GM18907 (cell line): ENCODE results near the gene LONP2.
"Not testable (repeated sequence)": the region's sequence is repeated elsewhere in the genome, so short reads cannot be mapped to it uniquely, and the experiment has no call there.

Experiments used
- ATAC-seq: cut with Tn5 transposase; IDR thresholded peaks from one replicate; pipeline ENCODE4 v1.9.1; 2021; ENCODE audit warnings: mild to moderate bottlenecking, moderate library complexity; ENCODE audit not compliant: unreplicated experiment

The LONP2 gene

DNA sequence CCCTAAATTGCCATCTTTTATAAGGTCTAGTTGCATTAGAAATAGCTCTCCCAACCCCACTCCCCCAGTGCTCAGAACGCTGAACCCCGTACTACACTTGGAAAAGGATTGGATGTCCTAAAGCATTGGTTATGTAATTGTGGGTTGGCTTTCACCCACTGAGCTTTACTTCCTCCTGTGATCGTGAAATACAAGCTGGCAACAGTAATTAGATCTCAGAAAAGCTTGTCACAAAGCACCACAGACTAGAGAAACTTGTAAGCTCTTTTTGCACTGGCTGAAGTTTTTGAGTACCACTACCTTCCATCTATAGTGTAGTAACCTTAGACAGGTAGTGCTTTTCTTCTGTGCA, 86.7 kb downstream of the LONP2 start:
- ATAC-seq = no peak

DNA sequence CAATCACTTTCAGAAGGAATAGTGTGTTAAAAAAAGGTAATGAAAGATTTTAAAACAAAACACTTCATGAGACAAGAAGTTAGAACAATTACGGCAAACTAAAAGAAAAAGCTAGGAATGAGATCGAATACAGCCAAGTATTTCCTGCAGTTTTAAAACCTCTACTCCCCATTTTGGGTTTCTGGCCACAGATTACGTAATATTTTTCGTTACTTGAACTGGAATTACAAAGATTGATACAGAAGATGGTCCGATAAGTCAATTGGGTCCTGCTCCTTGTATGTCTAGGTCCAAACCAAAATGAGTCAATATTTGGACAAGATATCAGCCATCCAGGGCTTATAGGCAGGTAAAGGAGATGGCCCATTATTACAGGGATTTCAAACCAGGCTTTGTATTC, 88.9 kb downstream of the LONP2 start:
- no peak for ATAC-seq

DNA sequence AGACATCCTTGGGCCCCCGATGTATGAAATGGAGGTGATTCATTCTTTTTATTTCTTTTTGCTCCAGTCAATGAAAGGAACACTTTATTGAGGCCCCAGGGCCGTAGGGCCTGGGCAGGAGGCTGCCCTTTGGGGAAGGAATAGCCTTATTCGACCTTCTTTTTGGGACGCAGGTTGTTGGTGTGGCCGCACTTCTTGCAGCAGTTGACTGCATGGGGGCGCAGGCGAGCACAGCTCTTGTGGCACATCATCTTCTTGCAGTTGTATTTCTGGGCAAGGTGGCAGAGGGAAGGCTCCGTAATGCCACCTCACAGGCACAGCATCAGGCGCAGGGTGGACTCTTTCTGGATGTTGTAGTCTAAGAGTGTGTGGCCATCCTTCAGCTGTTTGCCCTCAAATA, 90.2 kb downstream of the LONP2 start:
- no peak for ATAC-seq

DNA sequence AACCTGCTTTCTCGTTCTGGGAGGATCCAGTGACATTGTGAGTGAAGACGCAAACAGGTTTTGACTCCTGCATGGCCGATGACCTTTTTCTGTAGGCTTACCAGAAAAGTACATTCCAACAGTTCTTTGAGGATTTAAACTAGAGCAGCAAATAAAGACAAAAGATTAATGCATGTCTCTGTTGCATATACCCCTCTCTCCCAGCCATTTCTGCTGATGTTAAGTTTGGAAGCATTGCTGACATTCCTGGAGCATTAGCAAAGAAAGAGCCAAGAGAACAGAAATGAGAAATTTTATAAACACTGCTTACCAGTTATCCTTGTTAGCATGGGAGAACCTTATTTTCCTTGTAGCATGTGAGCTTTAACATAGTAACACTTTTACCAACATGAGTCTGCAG, 91.9 kb downstream of the LONP2 start:
- no peak for ATAC-seq

DNA sequence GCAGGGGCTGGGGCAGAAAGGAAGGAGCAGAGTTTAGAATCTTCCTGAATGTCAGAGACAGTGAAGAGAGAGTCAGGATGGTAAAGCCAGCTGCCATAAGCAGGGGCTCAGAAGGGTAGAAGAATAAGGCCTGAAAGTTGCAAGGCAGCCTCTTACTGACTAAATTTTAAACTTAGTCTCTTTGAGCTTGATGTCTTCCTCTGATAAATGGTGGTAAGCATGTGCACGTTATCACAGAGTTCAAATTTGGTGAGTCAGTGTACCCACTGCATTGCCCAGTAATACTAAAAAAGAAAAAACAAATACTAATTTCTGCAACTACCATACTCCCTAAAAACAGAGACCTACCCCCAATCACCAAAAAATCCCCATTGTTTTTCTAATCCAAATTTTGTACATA, 96.0 kb downstream of the LONP2 start:
- ATAC-seq = no peak

DNA sequence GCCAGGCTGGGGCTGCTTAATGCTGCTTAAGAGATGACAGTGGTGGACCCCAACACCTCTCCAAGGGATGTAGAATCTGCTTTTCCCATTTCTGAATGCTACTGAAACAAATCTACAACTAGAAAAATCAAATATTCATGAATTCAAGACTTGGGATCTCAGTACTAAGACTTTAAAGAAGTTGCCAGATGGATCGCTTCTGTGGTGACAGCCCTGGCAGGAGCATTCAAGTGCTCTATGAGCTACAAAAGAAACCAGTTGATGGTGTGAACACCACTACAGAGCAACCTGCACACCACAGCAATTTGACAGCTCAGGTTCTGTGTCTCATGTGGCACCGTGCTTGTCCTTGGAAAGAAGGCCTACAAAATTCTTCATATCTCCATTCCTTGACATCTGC, 98.5 kb downstream of the LONP2 start:
- no peak for ATAC-seq

DNA sequence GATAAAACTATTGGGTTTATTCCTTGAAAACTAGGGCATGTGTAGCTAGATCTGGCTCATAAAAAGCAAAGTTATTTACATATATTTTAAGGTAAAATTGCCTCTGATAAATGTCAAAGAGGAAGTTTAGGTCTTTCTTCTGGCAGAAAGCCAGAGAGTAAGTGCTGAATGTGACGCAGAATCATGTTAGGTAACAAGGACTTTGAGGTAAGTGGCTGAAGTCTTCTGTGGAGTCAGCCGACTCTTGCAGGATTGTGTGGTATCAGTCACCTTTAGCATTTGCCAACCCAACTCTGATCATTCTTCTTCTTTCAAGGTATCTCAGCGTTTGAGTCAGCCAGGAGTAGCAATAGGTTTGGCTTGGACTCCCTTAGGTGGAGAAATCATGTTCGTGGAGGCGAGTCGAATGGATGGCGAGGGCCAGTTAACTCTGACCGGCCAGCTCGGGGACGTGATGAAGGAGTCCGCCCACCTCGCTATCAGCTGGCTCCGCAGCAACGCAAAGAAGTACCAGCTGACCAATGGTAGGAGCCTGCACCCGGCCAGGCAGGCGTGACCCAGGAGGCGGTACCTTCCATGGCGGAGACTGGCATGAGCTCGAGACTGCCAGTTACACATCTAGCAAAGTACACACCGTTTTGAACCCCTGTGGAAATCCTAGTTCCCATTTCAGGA, 103.2 kb downstream of the LONP2 start:
- no peak for ATAC-seq

DNA sequence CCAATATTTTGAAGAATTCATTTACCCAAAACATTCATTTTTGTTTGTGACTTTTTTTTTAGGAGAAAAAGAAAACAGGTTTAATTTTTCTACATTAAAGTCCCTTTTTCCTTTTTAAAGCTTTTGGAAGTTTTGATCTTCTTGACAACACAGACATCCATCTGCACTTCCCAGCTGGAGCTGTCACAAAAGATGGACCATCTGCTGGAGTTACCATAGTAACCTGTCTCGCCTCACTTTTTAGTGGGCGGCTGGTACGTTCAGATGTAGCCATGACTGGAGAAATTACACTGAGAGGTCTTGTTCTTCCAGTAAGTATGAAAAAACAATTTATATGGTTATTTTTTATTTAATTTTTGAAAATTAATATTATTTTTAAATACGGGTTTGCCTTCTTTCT, 103.9 kb downstream of the LONP2 start:
- ATAC-seq = no peak

DNA sequence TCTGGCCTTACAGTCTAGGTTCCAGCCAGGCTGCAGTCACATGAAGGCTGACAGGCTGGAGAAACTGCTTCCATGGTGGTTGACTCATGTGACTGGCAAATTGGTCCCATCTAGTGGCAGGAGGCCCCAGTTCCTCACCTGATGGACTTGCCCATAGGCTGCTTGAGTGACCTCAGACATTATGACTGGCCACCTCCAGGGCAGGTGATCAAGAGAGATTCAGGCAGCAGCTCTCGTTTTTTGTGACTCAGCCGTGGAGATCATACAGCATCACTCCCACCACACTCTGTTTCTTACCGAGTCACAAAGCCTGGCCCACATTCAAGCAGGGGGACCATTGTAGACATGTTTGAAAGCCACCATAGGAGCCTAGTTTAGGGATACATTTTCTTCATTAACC, 106.6 kb downstream of the LONP2 start:
- no peak for ATAC-seq

DNA sequence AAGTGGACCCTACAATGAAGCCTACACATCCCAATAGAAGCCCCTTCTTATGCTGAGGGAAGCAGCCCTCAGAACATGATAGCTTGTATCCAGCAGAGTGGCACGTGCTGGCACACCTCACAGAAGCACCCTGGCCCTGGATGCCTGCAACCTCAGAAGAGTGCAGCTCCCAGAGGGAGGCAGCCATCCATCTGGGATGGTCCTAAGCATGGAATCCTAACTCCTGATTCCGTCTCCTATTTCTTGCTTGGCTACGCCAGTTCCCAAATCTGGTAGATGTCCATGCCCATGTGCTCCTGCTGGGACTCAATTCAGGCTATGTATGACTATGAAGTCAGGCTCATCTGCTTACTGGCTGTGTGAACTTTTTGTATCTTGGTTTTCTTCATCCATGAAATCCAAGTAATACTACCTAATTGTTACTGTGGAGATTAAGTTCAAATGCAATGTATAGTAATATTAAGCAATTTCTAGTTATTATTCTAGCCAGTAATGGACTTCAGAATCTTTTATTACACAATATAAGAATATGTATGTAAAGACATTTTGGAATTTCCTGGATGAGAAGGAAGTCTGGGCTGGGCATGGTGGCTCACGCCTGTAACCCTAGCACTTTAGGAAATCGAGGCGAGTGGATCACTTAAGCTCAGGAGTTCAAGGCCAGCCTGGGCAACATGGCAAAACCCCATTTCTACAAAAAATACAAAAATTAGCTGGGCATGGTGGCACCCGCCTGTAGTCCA, 108.7 kb downstream of the LONP2 start:
- no peak for ATAC-seq

DNA sequence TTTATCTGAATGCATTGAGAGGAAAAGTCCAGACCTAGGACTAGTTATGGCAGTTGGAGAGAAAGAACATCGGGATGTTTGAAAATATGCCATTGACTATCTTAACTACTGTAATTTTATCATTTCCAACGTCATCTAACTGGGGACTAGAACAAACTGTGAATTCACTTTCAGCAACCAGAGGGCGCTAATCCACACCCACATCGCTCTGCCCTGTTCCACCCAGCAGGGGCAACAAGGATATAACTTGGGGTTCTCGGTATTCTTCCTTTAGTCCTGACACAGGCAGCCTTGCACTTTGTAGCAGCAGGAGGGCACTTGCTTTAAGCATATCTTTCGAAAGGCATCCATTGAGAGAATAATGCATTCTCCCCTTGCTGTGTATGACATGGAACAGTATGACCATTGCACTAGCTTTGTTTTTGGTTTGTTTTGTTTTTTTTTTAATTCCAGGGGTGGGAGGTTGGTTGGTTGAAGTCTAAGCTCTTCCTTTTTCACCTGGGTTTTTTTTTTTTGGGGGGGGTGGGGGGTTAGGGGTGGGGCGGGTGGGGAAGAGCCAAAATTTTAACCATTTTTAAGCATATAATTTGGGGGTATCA, 109.6 kb downstream of the LONP2 start:
- ATAC-seq = peak; percentile 85

DNA sequence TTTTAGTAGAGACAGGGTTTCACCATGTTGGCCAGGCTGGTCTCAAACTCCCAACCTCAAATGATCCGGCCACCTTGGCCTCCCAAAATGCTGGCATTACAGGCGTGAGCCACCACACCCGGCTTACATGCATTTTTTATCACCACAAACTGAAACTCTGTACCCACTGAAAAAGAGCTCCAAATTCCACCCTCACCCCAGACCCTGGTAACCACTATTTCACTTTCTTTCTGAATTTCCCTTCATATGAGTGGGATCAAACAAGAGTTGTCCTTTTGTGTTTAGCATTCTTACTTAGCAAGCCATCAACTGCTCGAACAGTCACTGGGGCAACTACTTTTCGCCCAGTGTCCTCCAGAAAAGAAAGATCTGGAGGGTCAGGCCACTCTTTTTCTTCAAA, 110.3 kb downstream of the LONP2 start:
- ATAC-seq = not testable (repeated sequence)

DNA sequence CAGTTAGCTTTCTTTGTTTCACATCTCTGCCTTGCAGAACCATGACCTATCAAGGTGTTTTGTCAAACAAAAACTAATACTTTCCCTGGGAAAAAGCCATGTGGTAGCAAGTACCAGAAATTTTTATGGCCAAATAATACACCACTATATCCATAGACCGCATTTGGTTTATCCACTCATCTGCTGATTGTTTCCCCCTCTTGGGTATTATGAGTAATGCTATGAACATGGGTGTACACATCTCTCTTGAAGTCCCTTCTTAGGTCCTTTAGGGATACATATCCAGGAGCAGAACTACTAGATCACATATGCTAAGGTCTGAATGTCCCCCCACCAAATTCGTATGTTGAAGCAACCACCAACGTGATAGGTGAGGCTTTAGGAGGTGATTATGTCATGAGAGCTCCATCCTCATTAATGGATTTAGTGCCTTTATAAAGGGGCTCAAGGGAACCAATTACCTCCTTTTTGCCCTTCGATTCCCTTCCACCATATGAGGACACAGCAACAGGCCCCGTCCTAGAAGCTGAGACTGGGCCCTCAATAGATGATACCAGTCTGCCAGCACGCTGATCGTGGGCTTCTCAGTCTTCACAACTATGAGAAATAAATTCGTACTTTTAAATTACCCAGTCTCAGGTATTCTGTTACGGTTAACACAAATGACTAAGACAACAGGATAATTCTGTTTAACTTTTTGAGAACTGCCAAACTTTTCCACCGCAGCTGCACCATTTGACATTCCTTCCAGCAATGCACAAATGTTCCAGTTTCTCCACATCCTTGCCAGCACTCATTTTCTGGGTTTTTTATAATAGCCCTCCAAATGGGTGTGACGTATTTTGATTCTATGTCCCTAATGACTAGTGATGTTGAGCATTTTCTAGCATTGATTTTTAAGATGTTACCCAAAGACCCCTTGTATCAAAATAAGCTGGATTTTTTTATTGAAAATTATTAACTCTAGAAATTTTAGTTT, 111.1 kb downstream of the LONP2 start:
- no peak for ATAC-seq

DNA sequence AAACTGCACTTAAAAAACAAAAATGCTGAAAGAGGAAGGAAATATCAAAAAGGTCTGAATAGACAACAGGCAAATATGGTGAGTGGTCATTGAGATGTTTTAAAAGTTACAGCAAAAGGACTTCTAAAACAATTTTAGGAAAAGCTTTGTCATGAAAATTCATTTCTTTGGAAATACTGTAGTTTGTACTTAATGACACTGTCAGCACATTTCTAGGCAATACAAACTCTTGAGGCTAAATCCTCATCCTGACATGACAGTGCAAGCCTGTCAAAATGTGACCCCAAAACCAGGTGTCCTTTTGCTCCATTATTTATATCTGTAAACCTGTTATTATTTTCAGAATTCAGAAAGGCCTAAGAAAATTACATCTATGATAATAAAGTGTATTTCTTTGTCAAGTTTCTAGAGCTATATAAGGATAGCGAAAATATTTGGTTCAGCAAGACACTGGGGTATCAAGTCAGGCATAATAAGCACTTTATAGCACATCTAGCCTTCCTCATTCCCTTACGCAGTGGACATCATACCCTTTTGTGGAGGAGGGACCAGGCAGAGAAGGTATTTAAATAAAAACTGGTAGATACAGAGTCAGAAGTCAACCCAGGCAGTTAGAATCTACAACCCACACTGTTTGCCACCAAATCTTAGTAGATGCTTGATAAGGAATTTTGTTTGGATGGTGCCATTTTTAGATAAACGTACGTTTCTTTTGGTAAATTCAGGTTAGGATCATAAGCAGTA, 112.7 kb downstream of the LONP2 start:
- ATAC-seq = no peak

DNA sequence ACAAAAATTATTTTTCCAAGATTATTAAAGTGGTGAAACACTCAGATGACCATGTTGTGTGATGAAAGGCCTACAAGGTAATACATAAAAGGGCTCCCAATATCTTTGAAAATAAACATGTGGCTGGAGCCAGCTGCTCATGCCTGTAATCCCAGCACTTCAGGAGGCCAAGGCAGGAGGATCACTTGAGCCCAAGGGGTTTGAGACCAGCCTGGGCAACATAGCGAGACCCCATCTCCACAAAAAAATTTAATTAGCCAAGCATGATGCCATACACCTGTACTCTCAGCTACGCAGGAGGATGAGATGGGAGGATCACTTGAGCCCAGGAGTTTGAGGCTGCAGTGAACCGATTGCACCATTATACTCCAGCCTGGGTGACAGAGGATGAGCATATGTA, 114.3 kb downstream of the LONP2 start:
- no peak for ATAC-seq

DNA sequence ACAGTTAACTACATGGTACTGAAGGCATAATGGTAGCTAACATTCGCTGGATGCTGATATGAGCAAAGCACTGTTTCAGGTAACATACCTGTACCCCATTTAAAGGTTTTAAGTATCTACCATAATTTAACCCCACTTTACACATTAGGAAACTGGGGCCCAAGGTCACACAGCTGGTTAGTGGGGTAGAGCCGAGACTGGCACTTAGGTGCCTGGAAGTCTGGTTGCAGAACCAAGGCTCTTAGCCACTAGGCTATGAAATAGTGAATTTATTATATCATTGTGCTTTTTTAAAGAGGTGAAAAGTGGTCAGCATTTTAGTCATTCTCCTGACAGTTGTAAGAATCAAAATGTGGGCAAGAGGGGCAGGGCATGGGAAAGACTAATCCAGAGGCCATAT, 115.9 kb downstream of the LONP2 start:
- no peak for ATAC-seq

DNA sequence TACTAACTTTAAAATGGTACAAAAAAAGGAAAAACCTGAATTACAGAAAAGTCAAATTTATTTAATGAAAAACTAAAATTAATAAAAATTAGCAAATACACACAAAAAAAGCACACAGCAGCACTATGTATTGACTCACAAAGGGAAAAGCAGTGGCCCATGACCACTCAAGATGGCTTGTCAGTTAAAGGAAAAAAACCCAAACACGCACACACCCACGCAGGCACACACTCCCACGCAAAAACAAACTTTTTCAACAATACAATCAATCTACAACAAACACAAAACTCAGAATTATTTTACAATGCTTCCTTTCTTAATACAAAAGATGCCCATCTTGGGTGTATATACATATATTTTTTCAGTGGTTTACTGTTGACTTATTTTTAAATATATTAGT, 116.9 kb downstream of the LONP2 start:
- ATAC-seq = no peak

DNA sequence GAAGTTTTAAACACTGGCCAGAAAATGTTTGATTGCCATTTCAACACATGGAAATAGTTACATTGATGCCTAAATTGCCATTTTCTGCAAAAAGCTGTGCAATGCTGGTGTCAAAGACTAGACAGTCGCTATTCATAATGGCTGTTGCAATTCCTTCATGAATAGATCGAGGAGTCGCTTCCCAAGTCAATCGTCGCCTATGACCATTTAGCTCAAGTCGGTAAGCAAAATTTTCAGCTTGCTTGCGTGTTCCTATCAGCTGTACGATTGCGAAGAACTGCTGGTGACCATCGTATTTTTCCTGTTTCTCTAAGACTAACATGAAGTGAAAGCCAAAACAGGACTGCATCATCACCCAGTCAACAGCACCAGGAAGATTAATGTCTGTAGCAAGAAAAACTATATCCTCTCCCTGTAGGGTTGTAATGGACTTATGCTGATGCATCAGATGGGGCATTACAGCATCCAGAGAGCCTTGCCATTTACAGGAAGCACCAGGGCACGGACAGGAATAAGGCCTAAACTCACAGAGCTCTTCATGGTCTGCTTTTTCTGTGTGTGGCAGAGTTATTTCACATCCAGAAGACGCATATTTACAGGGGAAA, 117.5 kb downstream of the LONP2 start:
- ATAC-seq = no peak

DNA sequence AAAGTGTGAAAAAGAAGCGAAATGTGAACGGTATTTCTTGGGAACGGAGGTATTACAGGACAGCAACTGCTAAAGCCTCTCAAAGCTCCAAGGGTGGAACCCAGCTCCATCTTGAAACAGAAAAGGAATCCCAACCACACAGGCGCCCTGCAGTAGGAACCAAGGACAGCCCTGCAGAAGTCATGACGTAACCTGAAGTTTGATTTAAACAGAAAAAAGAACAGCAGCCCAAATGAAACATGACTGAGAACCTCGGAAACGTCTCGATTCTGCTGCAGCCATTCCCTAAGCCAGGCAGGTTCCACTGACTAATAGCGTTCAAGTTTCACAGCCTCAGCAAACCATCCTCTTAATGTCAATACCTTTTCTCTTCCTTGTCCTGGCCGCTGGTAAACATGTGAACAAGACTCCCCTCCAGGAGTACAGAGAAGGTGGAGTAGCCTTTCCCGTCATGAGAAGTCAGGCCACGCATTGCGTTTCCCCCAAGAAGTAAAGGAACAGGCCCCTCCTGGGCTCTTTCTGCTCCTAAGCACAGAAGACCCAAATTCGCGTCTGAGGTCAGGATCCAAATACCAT, 121.0 kb downstream of the LONP2 start:
- ATAC-seq = no peak
